Naive thymus-derived CD4-positive, alpha-beta T cell (primary cell): ENCODE data around the gene NEK11. TPM values are rescaled to one million over a fixed set of nuclear protein-coding genes. Genes with fewer than 3 reads are reported as not detected.
A peak's percentile ranks its signal among the peaks of the same experiment; 100 is the strongest.
"Not testable (repeated sequence)": the region's sequence is repeated elsewhere in the genome, so short reads cannot be mapped to it uniquely, and the experiment has no call there.

ENCODE experiments used
- ATAC-seq: fragments of 150-1000 bp; cut with Tn5 transposase; 2 replicates; pipeline ENCODE4 v1.10.0; 2021; ENCODE audit warnings: mild to moderate bottlenecking, moderate library complexity
- CTCF ChIA-PET: fragments of 350-600 bp; sonication (Branson Sonifier 250); formaldehyde crosslinking; loops from one replicate; lab custom pipeline; 2021; ENCODE audit warnings: antibody characterized with exemption; lab: Charles Lee
- POLR2A ChIA-PET: fragments of 350-600 bp; sonication (Branson Sonifier 250); formaldehyde crosslinking; loops from one replicate; lab custom pipeline; 2021; ENCODE audit warnings: antibody characterized with exemption, inconsistent platforms; lab: Charles Lee
- DNase-seq, 9 donors: peaks; one replicate each; pipeline versions ENCODE4 v3.0.0 to v3.0.0-alpha.2; 2020 to 2022; ENCODE audit warnings: mixed read lengths in 1 of 9
- H3K27ac ChIP-seq: one replicate; pipeline ENCODE4 v1.7.0; 2013; ENCODE audit warnings: mild to moderate bottlenecking, low read depth, low read length, moderate library complexity
- H3K27me3 ChIP-seq, 2 donors: one replicate each; pipeline ENCODE4 v1.7.0; 2013; ENCODE audit warnings: low read length in 2 of 2, mild to moderate bottlenecking in 2 of 2, moderate library complexity in 2 of 2; ENCODE audit not compliant: control insufficient read depth in 2 of 2, insufficient read depth in 2 of 2
- H3K36me3 ChIP-seq, 3 experiments: 1 replicate in 2 of 3; 2 replicates in 1 of 3; pipeline ENCODE4 v1.7.0; 2013; ENCODE audit warnings: low read length in 3 of 3, mild to moderate bottlenecking in 3 of 3, moderate library complexity in 1 of 3; ENCODE audit not compliant: insufficient read depth in 3 of 3, control insufficient read depth in 2 of 3
- H3K4me1 ChIP-seq, 2 donors: one replicate each; pipeline ENCODE4 v1.7.0; 2013; ENCODE audit warnings: low read length in 2 of 2, mild to moderate bottlenecking in 2 of 2, moderate library complexity in 1 of 2; ENCODE audit not compliant: control insufficient read depth in 2 of 2, insufficient read depth in 2 of 2
- H3K4me3 ChIP-seq: 2 replicates; pipeline ENCODE4 v1.7.0; 2013; ENCODE audit warnings: mild to moderate bottlenecking, low read length
- H3K9me3 ChIP-seq, 3 experiments: 1 replicate in 2 of 3; 2 replicates in 1 of 3; pipeline ENCODE4 v1.7.0; 2013; ENCODE audit warnings: low read length in 3 of 3; ENCODE audit not compliant: control insufficient read depth in 2 of 3
- H3K27ac Mint-ChIP-seq, 9 donors: one replicate each; pipeline ENCODE4 v1.8.0; 2020 to 2022; ENCODE audit warnings: mixed read lengths in 9 of 9, mild to moderate bottlenecking in 8 of 9, moderate library complexity in 5 of 9, inconsistent platforms in 2 of 9
- H3K27me3 Mint-ChIP-seq, 5 donors: one replicate each; pipeline ENCODE4 v1.8.0; 2021 to 2022; ENCODE audit warnings: mixed read lengths in 5 of 5, mild to moderate bottlenecking in 1 of 5
- H3K36me3 Mint-ChIP-seq, 5 donors: one replicate each; pipeline ENCODE4 v1.8.0; 2020 to 2022; ENCODE audit warnings: mixed read lengths in 5 of 5, mild to moderate bottlenecking in 3 of 5, inconsistent platforms in 1 of 5
- H3K4me1 Mint-ChIP-seq, 7 donors: one replicate each; pipeline ENCODE4 v1.8.0; 2020 to 2022; ENCODE audit warnings: mixed read lengths in 7 of 7, mild to moderate bottlenecking in 3 of 7, inconsistent platforms in 1 of 7
- H3K4me3 Mint-ChIP-seq, 10 donors: one replicate each; pipeline ENCODE4 v1.8.0; 2020 to 2022; ENCODE audit warnings: mild to moderate bottlenecking in 10 of 10, mixed read lengths in 10 of 10, moderate library complexity in 6 of 10, inconsistent platforms in 2 of 10
- H3K9me3 Mint-ChIP-seq, 11 donors: one replicate each; pipeline ENCODE4 v1.8.0; 2020 to 2022; ENCODE audit warnings: mixed read lengths in 11 of 11, mild to moderate bottlenecking in 4 of 11, inconsistent platforms in 1 of 11, moderate library complexity in 1 of 11
- intact Hi-C, 2 donors: fragments of 100-400 bp; cut with micrococcal nuclease; formaldehyde crosslinking; loops; one replicate each; pipeline ENCODE4 v1.15.1; 2023
- polyA plus RNA-seq, 2 donors: library from polyadenylated mRNA; unstranded; fragments of 300-500 nt; fragmentation: Illumina TruSeq; gene quantifications; one replicate each; pipeline ENCODE4 v1.2.3, GENCODE V29; 2021
- total RNA-seq, 6 experiments: library from RNA in 5 of 6; stranded (reverse) in 5 of 6; gene quantifications; 1 replicate in 5 of 6; 2 replicates in 1 of 6; pipeline ENCODE4 v1.2.3 and lab custom pipeline; 2021 to 2026

The NEK11 gene
- total and polyA plus RNA-seq, 7 experiments from 2014 or later, result 1.5 to 9.0 (median 4.4) TPM

GRCh38 chr3:131353016-131353877 is 326.6 kb downstream of the NEK11 start:
- Mint-ChIP-seq H3K4me1 (peaks cover 0 to 4% (median 0%) of the 10 kb centered on the region in 7 donors), H3K36me3 (peaks cover 0 to 4% (median 0%) of the 10 kb centered on the region in 5 donors), H3K9me3 (peaks cover 0 to 2% (median 0%) of the 10 kb centered on the region in 11 donors), H3K27me3 (peaks cover 6 to 18% (median 12%) of the 10 kb centered on the region in 5 donors), H3K4me3 (no peak overlapping the region), H3K27ac (no peak overlapping the region)
- intact Hi-C loops, result no loop called here
- Histone ChIP-seq H3K4me1 (no peaks in the 10 kb centered on the region), H3K4me3 (no peak overlapping the region), H3K27me3 (no peaks in the 10 kb centered on the region), H3K9me3 (no peaks in the 10 kb centered on the region), H3K36me3 (no peaks in the 10 kb centered on the region), H3K27ac (no peak overlapping the region)
- ChIA-PET CTCF (interaction anchor here (0.5 kb wide), 1 partner anchor 297 kb away, joined by 4 read pairs; no protein-coding TSS in a partner anchor), POLR2A (no interaction called here)
- DNase-seq (no peak), ATAC-seq (no peak)

- H3K27ac Mint-ChIP-seq, result no peak overlapping the region
- POLR2A ChIA-PET, result no interaction called here
- intact Hi-C loops, result no loop called here
These were observed 327.3 kb downstream of the NEK11 start for GRCh38 chr3:131353986-131354385.

GRCh38 chr3:131356006-131356595 is 329.4 kb downstream of the NEK11 start:
- Mint-ChIP-seq H3K27ac (no peak overlapping the region), H3K9me3 (no peaks in the 10 kb centered on the region), H3K27me3 (peaks cover 12 to 38% (median 18%) of the 10 kb centered on the region in 5 donors), H3K36me3 (peaks cover 0 to 4% (median 0%) of the 10 kb centered on the region in 5 donors), H3K4me1 (peaks cover 0 to 6% (median 2%) of the 10 kb centered on the region in 7 donors), H3K4me3 (no peak overlapping the region)
- Histone ChIP-seq H3K27me3 (no peaks in the 10 kb centered on the region), H3K4me3 (no peak overlapping the region), H3K9me3 (no peaks in the 10 kb centered on the region), H3K36me3 (no peaks in the 10 kb centered on the region), H3K27ac (no peak overlapping the region), H3K4me1 (no peaks in the 10 kb centered on the region)
- intact Hi-C loops, result no loop called here
- ATAC-seq, result no peak
- DNase-seq, result no peak
- ChIA-PET POLR2A (no interaction called here), CTCF (no interaction called here)

More at GRCh38 chr3:131353986-131354385, 327.3 kb downstream of the NEK11 start:
- peaks cover 0 to 4% (median 0%) of the 10 kb centered on the region in 5 donors for H3K36me3 Mint-ChIP-seq
- no peak overlapping the region for H3K27ac ChIP-seq
- H3K27me3 ChIP-seq, result no peaks in the 10 kb centered on the region
- H3K9me3 ChIP-seq, result no peaks in the 10 kb centered on the region
- CTCF ChIA-PET, result no interaction called here
- peaks cover 6 to 23% (median 13%) of the 10 kb centered on the region in 5 donors for H3K27me3 Mint-ChIP-seq
- H3K36me3 ChIP-seq, result no peaks in the 10 kb centered on the region
- no peak overlapping the region for H3K4me3 Mint-ChIP-seq
- DNase-seq (no peak), ATAC-seq (no peak)
- H3K4me1 Mint-ChIP-seq, result peaks cover 0 to 4% (median 0%) of the 10 kb centered on the region in 7 donors
- H3K4me1 ChIP-seq, result no peaks in the 10 kb centered on the region
- no peak overlapping the region for H3K4me3 ChIP-seq
- peaks cover 0 to under 1% (median 0%) of the 10 kb centered on the region in 11 donors for H3K9me3 Mint-ChIP-seq

- H3K27ac ChIP-seq, result no peak overlapping the region
- H3K36me3 ChIP-seq, result no peaks in the 10 kb centered on the region
- no peak overlapping the region for H3K27ac Mint-ChIP-seq
- H3K36me3 Mint-ChIP-seq, result peaks cover 0 to 7% (median 0%) of the 10 kb centered on the region in 5 donors
- no peak overlapping the region for H3K4me3 ChIP-seq
- ATAC-seq (no peak), DNase-seq (no peak)
- H3K9me3 Mint-ChIP-seq, result peaks cover 0 to under 1% (median 0%) of the 10 kb centered on the region in 11 donors
- peaks cover 20 to 45% (median 25%) of the 10 kb centered on the region in 5 donors for H3K27me3 Mint-ChIP-seq
- H3K4me1 Mint-ChIP-seq, result peaks cover 1 to 14% (median 9%) of the 10 kb centered on the region in 7 donors
- no peaks in the 10 kb centered on the region for H3K9me3 ChIP-seq
- POLR2A ChIA-PET, result no interaction called here
- CTCF ChIA-PET, result no interaction called here
- peaks cover 0 to 4% of the 10 kb centered on the region in 2 donors for H3K27me3 ChIP-seq
- H3K4me3 Mint-ChIP-seq, result no peak overlapping the region
- H3K4me1 ChIP-seq, result no peaks in the 10 kb centered on the region
- intact Hi-C loops, result no loop called here
These were observed 330.6 kb downstream of the NEK11 start for GRCh38 chr3:131357275-131357674.

GRCh38 chr3:131360191-131360755 is 333.6 kb downstream of the NEK11 start:
- H3K27ac ChIP-seq, result no peak overlapping the region
- H3K9me3 ChIP-seq, result no peaks in the 10 kb centered on the region
- DNase-seq (no peak), ATAC-seq (no peak)
- no peak overlapping the region for H3K4me3 ChIP-seq
- intact Hi-C loops, result no loop called here
- CTCF ChIA-PET, result no interaction called here
- no peaks in the 10 kb centered on the region for H3K36me3 ChIP-seq
- H3K27me3 ChIP-seq, result peaks cover 0 to 4% of the 10 kb centered on the region in 2 donors
- POLR2A ChIA-PET, result no interaction called here
- peaks cover 5 to 16% (median 13%) of the 10 kb centered on the region in 7 donors for H3K4me1 Mint-ChIP-seq
- H3K27ac Mint-ChIP-seq, result no peak overlapping the region
- peaks cover 39 to 65% (median 43%) of the 10 kb centered on the region in 5 donors for H3K27me3 Mint-ChIP-seq
- no peaks in the 10 kb centered on the region for H3K4me1 ChIP-seq
- H3K9me3 Mint-ChIP-seq, result peaks cover 0 to 10% (median 3%) of the 10 kb centered on the region in 11 donors
- no peak overlapping the region for H3K4me3 Mint-ChIP-seq
- H3K36me3 Mint-ChIP-seq, result peaks cover 0 to 13% (median 0%) of the 10 kb centered on the region in 5 donors

- H3K36me3 Mint-ChIP-seq, result peaks cover 0 to 13% (median 0%) of the 10 kb centered on the region in 5 donors
- H3K4me3 ChIP-seq, H3K36me3 ChIP-seq, H3K4me1 ChIP-seq, DNase-seq, H3K27me3 ChIP-seq, H3K27ac ChIP-seq, POLR2A ChIA-PET, CTCF ChIA-PET, H3K9me3 ChIP-seq, intact Hi-C loops: not testable (repeated sequence)
- peaks cover 42 to 66% (median 49%) of the 10 kb centered on the region in 5 donors for H3K27me3 Mint-ChIP-seq
- ATAC-seq, result peak; percentile 65
- peaks cover 5 to 16% (median 13%) of the 10 kb centered on the region in 7 donors for H3K4me1 Mint-ChIP-seq
- peaks cover 0 to 16% (median 3%) of the 10 kb centered on the region in 11 donors for H3K9me3 Mint-ChIP-seq
- H3K27ac Mint-ChIP-seq, result peak overlapping the region in 1 of 9 donors; percentile 30
- H3K4me3 Mint-ChIP-seq, result peak overlapping the region in 6 of 10 donors; percentile 7 to 84 (median 58)
These were observed 334.4 kb downstream of the NEK11 start for GRCh38 chr3:131361066-131361463.
